Activated B cell treated with CpG ODN at 0.5 μM for 24 hours (primary cell): Measurements from ENCODE around the gene MEAF6. TPM values are rescaled to one million over a fixed set of nuclear protein-coding genes. Genes with fewer than 3 reads are reported as not detected.
"Not testable (repeated sequence)": the region's sequence is repeated elsewhere in the genome, so short reads cannot be mapped to it uniquely, and the experiment has no call there.

Source experiments
- ATAC-seq: fragments of 200-7000 bp; cut with Tn5 transposase; one replicate; pipeline ENCODE4 v1.10.0; 2021; ENCODE audit warnings: low read depth, mild to moderate bottlenecking, moderate library complexity
- CTCF ChIA-PET: fragments of 350-600 bp; sonication (Branson Sonifier 250); formaldehyde crosslinking; loops from one replicate; lab custom pipeline; 2021; ENCODE audit warnings: antibody characterized with exemption; lab: Charles Lee
- POLR2A ChIA-PET: fragments of 350-600 bp; sonication (Branson Sonifier 250); formaldehyde crosslinking; loops from one replicate; lab custom pipeline; 2021; ENCODE audit warnings: antibody characterized with exemption; lab: Charles Lee
- DNase-seq: peaks from one replicate; pipeline ENCODE4 v3.0.0; 2022
- H3K27ac Mint-ChIP-seq: one replicate; pipeline ENCODE4 v1.8.0; 2020; ENCODE audit warnings: mixed read lengths
- H3K27me3 Mint-ChIP-seq: one replicate; pipeline ENCODE4 v1.8.0; 2021; ENCODE audit warnings: mixed read lengths
- H3K36me3 Mint-ChIP-seq: one replicate; pipeline ENCODE4 v1.8.0; 2021; ENCODE audit warnings: low read depth, mixed read lengths
- H3K4me1 Mint-ChIP-seq: one replicate; pipeline ENCODE4 v1.8.0; 2021; ENCODE audit warnings: mixed read lengths
- H3K4me3 Mint-ChIP-seq: one replicate; pipeline ENCODE4 v1.8.0; 2020; ENCODE audit warnings: mild to moderate bottlenecking, mixed read lengths
- H3K9me3 Mint-ChIP-seq: one replicate; pipeline ENCODE4 v1.8.0; 2020; ENCODE audit warnings: mixed read lengths
- CTCF ChIP-seq: fragments of 200-600 bp; IDR thresholded peaks from one replicate; pipeline ENCODE4 v1.8.0; 2022; ENCODE audit warnings: antibody characterized with exemption, mild to moderate bottlenecking
- intact Hi-C: fragments of 100-400 bp; cut with micrococcal nuclease; formaldehyde crosslinking; loops from one replicate; pipeline ENCODE4 v1.15.1; 2024
- total RNA-seq: library from RNA; stranded (reverse); gene quantifications from 2 replicates; pipeline ENCODE4 v1.2.3, GENCODE V29; 2022

The MEAF6 gene
- total RNA-seq, 1 donor from 2014 or later: 59.9 TPM

GRCh38 chr1:37506740-37507139 is 7.8 kb downstream of the MEAF6 start:
- Mint-ChIP-seq H3K4me1 (peaks cover 23% of the 10 kb centered on the region), H3K4me3 (no peak overlapping the region), H3K27me3 (no peaks in the 10 kb centered on the region), H3K9me3 (no peaks in the 10 kb centered on the region), H3K27ac (no peak overlapping the region), H3K36me3 (peaks cover 63% of the 10 kb centered on the region)
- intact Hi-C loops: no loop called here
- no peak for DNase-seq
- no peak for TF ChIP-seq CTCF
- no peak for ATAC-seq
- CTCF ChIA-PET: interaction anchor here (1.0 kb wide), 1 partner anchor 50 kb away, joined by 3 read pairs; no protein-coding TSS in a partner anchor
- POLR2A ChIA-PET: interaction anchor here (1.2 to 1.4 kb wide), 2 partner anchors 8 to 28 kb away, joined by 4 to 8 read pairs; partner anchors contain the start of gene MEAF6

GRCh38 chr1:37502791-37503190 is 11.8 kb downstream of the MEAF6 start:
- H3K27ac Mint-ChIP-seq, ATAC-seq, DNase-seq, H3K4me3 Mint-ChIP-seq, H3K9me3 Mint-ChIP-seq, intact Hi-C loops, H3K27me3 Mint-ChIP-seq, H3K4me1 Mint-ChIP-seq: not testable (repeated sequence)
- POLR2A ChIA-PET: interaction anchor here (0.9 kb wide), 1 partner anchor 12 kb away, joined by 3 read pairs; the partner anchor contains the start of gene MEAF6
- CTCF ChIA-PET: interaction anchor here (2.2 kb wide), 1 partner anchor 15 kb away, joined by 10 read pairs; no protein-coding TSS in a partner anchor
- peaks cover 68% of the 10 kb centered on the region for H3K36me3 Mint-ChIP-seq

GRCh38 chr1:37502104-37502503 is 12.5 kb downstream of the MEAF6 start:
- Mint-ChIP-seq H3K9me3 (no peaks in the 10 kb centered on the region), H3K4me1 (peaks cover under 1% of the 10 kb centered on the region), H3K36me3 (peaks cover 63% of the 10 kb centered on the region), H3K27me3 (no peaks in the 10 kb centered on the region), H3K27ac (no peak overlapping the region), H3K4me3 (no peak overlapping the region)
- no peak for TF ChIP-seq CTCF
- ChIA-PET POLR2A (no interaction called here), CTCF (interaction anchor here (2.2 kb wide), 1 partner anchor 14 kb away, joined by 10 read pairs; no protein-coding TSS in a partner anchor)
- ATAC-seq (no peak), DNase-seq (no peak)
- intact Hi-C loops: no loop called here

GRCh38 chr1:37501661-37502060 is 12.9 kb downstream of the MEAF6 start:
- intact Hi-C loops: no loop called here
- ATAC-seq (no peak), DNase-seq (no peak)
- POLR2A ChIA-PET: no interaction called here
- TF ChIP-seq CTCF: no peak
- CTCF ChIA-PET: no interaction called here
- Mint-ChIP-seq H3K9me3 (no peaks in the 10 kb centered on the region), H3K4me3 (no peak overlapping the region), H3K27ac (no peak overlapping the region), H3K27me3 (no peaks in the 10 kb centered on the region), H3K36me3 (peaks cover 61% of the 10 kb centered on the region), H3K4me1 (no peaks in the 10 kb centered on the region)

GRCh38 chr1:37498872-37499617 is 15.5 kb downstream of the MEAF6 start:
- Mint-ChIP-seq H3K27ac (no peak overlapping the region), H3K4me1 (no peaks in the 10 kb centered on the region), H3K4me3 (no peak overlapping the region), H3K27me3 (no peaks in the 10 kb centered on the region), H3K9me3 (no peaks in the 10 kb centered on the region), H3K36me3 (peaks cover 61% of the 10 kb centered on the region)
- no peak for TF ChIP-seq CTCF
- ATAC-seq (no peak), DNase-seq (no peak)
- POLR2A ChIA-PET: interaction anchor here (1.4 kb wide), 1 partner anchor 12 kb away, joined by 4 read pairs; no protein-coding TSS in a partner anchor
- CTCF ChIA-PET: interaction anchor here (2.6 kb wide), 1 partner anchor 12 kb away, joined by 10 read pairs; no protein-coding TSS in a partner anchor
- intact Hi-C loops: no loop called here
